Measurements from ENCODE around the gene PFN1. TPM values are rescaled to one million over a fixed set of nuclear protein-coding genes. Genes with fewer than 3 reads are reported as not detected.
A peak's percentile ranks its signal among the peaks of the same experiment; 100 is the strongest.

Gene PFN1
- total RNA-seq, 2 donors from 2014 or later = 839 to 1,278 TPM

DNA sequence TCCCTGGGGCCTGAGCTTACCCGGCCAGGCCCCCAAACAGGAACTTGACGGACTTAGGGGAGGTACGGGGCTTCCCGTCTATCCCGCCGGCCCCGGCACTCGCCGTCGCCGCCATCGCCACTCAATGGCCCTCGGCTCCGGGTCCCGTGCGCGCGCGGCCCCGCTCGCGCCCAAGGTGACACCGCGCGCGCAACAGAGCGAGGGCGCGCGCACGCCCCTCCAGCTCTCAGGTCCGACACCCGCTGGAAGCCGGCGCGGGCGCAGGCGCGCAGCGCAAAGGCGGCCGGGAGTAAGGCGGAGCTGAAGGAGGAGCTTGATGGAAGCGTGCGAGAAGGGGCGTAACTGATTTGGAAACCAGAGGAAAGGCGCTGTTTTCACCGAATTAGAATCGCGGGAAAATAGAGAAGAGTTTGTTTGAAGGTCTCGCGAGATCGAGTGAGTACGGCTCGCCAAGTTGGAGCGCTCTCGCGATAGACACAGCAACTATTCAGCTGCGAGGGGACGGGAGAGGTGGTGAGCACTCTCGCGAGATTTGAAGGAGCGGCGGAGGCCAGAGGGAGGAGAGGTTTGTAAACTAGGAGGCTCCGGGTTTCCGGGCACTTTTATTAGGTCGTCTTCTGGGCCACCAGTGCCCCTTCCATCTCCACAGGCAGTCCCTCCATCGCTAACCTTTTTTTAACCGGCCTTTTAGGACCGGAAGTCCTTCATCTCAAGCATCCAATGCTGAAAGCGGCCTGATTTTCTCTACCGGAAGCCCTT, 8.4 kb downstream of the PFN1 start, which contains the start of the genes RNF167 and SLC25A11:
TSS of gene RNF167 (plus strand) at position 473 of the 759 bp plus-strand sequence. CDS start 642 bp downstream, outside the sequence.
TSS of gene SLC25A11 (minus strand) at position 251 of the 759 bp plus-strand sequence. CDS start at position 115, 136 bp downstream.
- H3K36me3 ChIP-seq = peaks cover 17% of the 10 kb centered on the region
- no peak for TF ChIP-seq CTCF (IDR thresholded peaks at IDR 0.05)
- H3K4me3 ChIP-seq = peak within 1 kb of the TSS; percentile 70
- intact Hi-C loops (cut with DNase I) = loop anchor here (5.0 kb wide), 1 partner anchor 57 kb away; the partner anchor contains the start of genes INCA1 and KIF1C
- peak; percentile 96 for DNase-seq
- H3K4me1 ChIP-seq = peaks cover 11% of the 10 kb centered on the region
- H3K27me3 ChIP-seq = no peaks in the 10 kb centered on the region
- peak within 1 kb of the TSS; percentile 98 for H3K27ac ChIP-seq
- peak within 1 kb of the TSS; percentile 96 to 99 for H3K9ac ChIP-seq (ENCODE audit: low read depth in 2 of 2, low read length in 2 of 2)
- H3K9me3 ChIP-seq = no peaks in the 10 kb centered on the region

- Histone ChIP-seq H3K4me3 (peak overlapping the region; percentile 70), H3K27ac (peak overlapping the region; percentile 98), H3K27me3 (no peaks in the 10 kb centered on the region), H3K36me3 (peaks cover 17% of the 10 kb centered on the region), H3K4me1 (peaks cover 11% of the 10 kb centered on the region), H3K9me3 (no peaks in the 10 kb centered on the region), H3K9ac (ENCODE audit: low read depth in 2 of 2, low read length in 2 of 2) (peak overlapping the region; percentile 96 to 99)
- no peak for TF ChIP-seq CTCF (IDR thresholded peaks at IDR 0.05)
- DNase-seq = no peak
- intact Hi-C loops (cut with DNase I) = loop anchor here (5.0 kb wide), 1 partner anchor 58 kb away; the partner anchor contains the start of genes INCA1 and KIF1C
Measured at GRCh38 chr17:4939546-4939795, 8.9 kb downstream of the PFN1 start.

- H3K9ac ChIP-seq (ENCODE audit: low read depth in 2 of 2, low read length in 2 of 2) = peak overlapping the region; percentile 96 to 99
- no peak for TF ChIP-seq CTCF (IDR thresholded peaks at IDR 0.05)
- peaks cover 12% of the 10 kb centered on the region for H3K36me3 ChIP-seq
- DNase-seq = no peak
- H3K27ac ChIP-seq = peak overlapping the region; percentile 98
- H3K4me1 ChIP-seq = peaks cover 11% of the 10 kb centered on the region
- intact Hi-C loops (cut with DNase I) = loop anchor here (5.0 kb wide), 1 partner anchor 58 kb away; the partner anchor contains the start of genes INCA1 and KIF1C
- H3K9me3 ChIP-seq = no peaks in the 10 kb centered on the region
- H3K27me3 ChIP-seq = no peaks in the 10 kb centered on the region
- peak overlapping the region; percentile 70 for H3K4me3 ChIP-seq
Measured at GRCh38 chr17:4938688-4939545, 9.4 kb downstream of the PFN1 start.

DNA sequence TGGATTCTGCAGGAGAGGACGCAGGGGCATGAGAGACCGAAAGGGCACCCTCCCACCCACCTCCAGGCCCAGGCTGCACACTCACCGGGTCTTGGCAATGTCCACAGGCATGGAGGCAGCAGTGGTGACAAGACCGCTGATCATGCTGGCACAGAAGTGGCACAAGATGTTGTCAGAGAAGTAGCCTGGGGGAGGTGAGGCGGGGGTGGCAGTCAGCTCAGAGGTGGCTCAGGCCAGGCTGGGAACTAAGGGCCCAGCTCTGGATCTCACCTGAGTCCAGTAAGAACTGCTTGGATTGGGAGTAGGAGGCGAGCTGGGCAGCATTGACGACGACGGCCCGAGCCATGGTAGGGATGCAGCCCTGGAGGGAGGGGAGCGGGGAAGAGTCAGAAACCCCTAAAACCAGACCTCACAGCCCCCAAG, 10.2 kb downstream of the PFN1 start:
- Histone ChIP-seq H3K4me1 (peaks cover 11% of the 10 kb centered on the region), H3K4me3 (no peak overlapping the region), H3K27ac (no peak overlapping the region), H3K9ac (ENCODE audit: low read depth in 2 of 2, low read length in 2 of 2) (peak overlapping the region in 1 of 2 donors; percentile 99), H3K36me3 (peaks cover 9% of the 10 kb centered on the region), H3K27me3 (no peaks in the 10 kb centered on the region), H3K9me3 (no peaks in the 10 kb centered on the region)
- TF ChIP-seq CTCF (IDR thresholded peaks at IDR 0.05) = no peak
- no peak for DNase-seq
- intact Hi-C loops (cut with DNase I) = loop anchor here (5.0 kb wide), 1 partner anchor 59 kb away; the partner anchor contains the start of genes INCA1 and KIF1C

DNA sequence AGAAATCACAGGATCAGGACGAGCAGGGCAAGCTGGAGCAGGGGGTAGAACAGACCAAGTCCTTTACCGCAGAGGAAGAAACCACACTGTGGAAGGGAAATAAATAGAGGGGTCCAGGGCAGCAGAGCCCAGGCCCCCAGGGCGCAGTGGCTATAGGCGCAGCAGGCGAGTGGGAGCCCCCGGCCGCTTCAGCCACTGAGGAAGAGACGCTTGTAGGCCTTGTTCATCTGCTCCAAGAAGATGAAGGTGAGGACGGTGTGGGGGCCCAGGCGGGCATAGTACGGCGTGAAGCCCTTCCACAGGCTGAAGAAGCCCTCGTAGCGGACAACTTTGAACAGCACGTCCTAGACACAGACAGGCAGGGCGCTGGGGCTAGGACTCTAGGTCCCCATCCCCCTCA, 10.8 kb downstream of the PFN1 start:
- H3K4me3 ChIP-seq = no peak overlapping the region
- intact Hi-C loops (cut with DNase I) = loop anchor here (5.0 kb wide), 1 partner anchor 60 kb away; the partner anchor contains the start of genes INCA1 and KIF1C
- no peak overlapping the region for H3K27ac ChIP-seq
- no peaks in the 10 kb centered on the region for H3K27me3 ChIP-seq
- no peak overlapping the region for H3K9ac ChIP-seq (ENCODE audit: low read depth in 2 of 2, low read length in 2 of 2)
- peaks cover 11% of the 10 kb centered on the region for H3K4me1 ChIP-seq
- TF ChIP-seq CTCF (IDR thresholded peaks at IDR 0.05) = no peak
- peaks cover 9% of the 10 kb centered on the region for H3K36me3 ChIP-seq
- H3K9me3 ChIP-seq = no peaks in the 10 kb centered on the region
- no peak for DNase-seq

Data from colonic mucosa (tissue), 4 donors.